DOHH2 (cell line): ENCODE results near the gene GPC5.

Experiments
- CTCF ChIP-seq: fragments of 200-600 bp; sonication (generic); IDR thresholded peaks from one replicate; pipeline ENCODE4 v1.5.1; 2014; ENCODE audit warnings: antibody characterized with exemption, mild to moderate bottlenecking, low read depth, low read length; ENCODE audit not compliant: poor library complexity, severe bottlenecking
- EZH2phosphoT487 ChIP-seq: fragments of 200-600 bp; sonication (generic); IDR thresholded peaks from 2 replicates; pipeline ENCODE4 v1.6.1; 2017; ENCODE audit warnings: borderline replicate concordance, mild to moderate bottlenecking, antibody characterized with exemption, low read length, moderate library complexity, mixed read lengths

- TF ChIP-seq CTCF (no peak), EZH2phosphoT487 (no peak)
These were observed 1191.5 kb downstream of the GPC5 start for GRCh38 chr13:92589955-92590354.
